Urinary bladder (tissue), 4 donors: ENCODE results near the gene BID. TPM values are rescaled to one million over a fixed set of nuclear protein-coding genes. Genes with fewer than 3 reads are reported as not detected.

Source experiments
- DNase-seq: peaks from one replicate; pipeline ENCODE4 v3.0.0-alpha.2; 2015; ENCODE audit errors: extremely low spot score
- H3K27ac ChIP-seq: one replicate; pipeline ENCODE4 v1.5.1; 2013; ENCODE audit warnings: low read depth, mild to moderate bottlenecking, moderate library complexity
- H3K36me3 ChIP-seq: one replicate; pipeline ENCODE4 v1.6.1; 2013; ENCODE audit warnings: mild to moderate bottlenecking, moderate library complexity; ENCODE audit not compliant: insufficient read depth
- H3K4me1 ChIP-seq: one replicate; pipeline ENCODE4 v1.6.1; 2013; ENCODE audit warnings: mild to moderate bottlenecking, moderate library complexity; ENCODE audit not compliant: insufficient read depth
- H3K4me3 ChIP-seq: one replicate; pipeline ENCODE4 v1.5.1; 2013; ENCODE audit warnings: low read depth, low read length
- WGBS: extraction: QIAGEN DNeasy Blood & Tissue Kit; methylation state at CpG from one replicate; pipeline ENCODE4 v1.1.7; 2013; 5-methylcytosine and 5-hydroxymethylcytosine counted together
- polyA plus RNA-seq: library from polyadenylated mRNA; stranded (reverse); fragments of 200-250 nt; gene quantifications from one replicate; pipeline ENCODE4 v1.2.3, GENCODE V29; 2013
- total RNA-seq: library from RNA; depleted of rRNA; stranded (reverse); fragments of >200 nt; gene quantifications from one replicate; pipeline ENCODE4 v1.2.3, GENCODE V29; 2014
- donor health status: healthy with polysubstance abuse.
- donor health status: healthy.

Gene BID
- total and polyA plus RNA-seq, 2 donors: 19.7 to 32.5 TPM

DNA sequence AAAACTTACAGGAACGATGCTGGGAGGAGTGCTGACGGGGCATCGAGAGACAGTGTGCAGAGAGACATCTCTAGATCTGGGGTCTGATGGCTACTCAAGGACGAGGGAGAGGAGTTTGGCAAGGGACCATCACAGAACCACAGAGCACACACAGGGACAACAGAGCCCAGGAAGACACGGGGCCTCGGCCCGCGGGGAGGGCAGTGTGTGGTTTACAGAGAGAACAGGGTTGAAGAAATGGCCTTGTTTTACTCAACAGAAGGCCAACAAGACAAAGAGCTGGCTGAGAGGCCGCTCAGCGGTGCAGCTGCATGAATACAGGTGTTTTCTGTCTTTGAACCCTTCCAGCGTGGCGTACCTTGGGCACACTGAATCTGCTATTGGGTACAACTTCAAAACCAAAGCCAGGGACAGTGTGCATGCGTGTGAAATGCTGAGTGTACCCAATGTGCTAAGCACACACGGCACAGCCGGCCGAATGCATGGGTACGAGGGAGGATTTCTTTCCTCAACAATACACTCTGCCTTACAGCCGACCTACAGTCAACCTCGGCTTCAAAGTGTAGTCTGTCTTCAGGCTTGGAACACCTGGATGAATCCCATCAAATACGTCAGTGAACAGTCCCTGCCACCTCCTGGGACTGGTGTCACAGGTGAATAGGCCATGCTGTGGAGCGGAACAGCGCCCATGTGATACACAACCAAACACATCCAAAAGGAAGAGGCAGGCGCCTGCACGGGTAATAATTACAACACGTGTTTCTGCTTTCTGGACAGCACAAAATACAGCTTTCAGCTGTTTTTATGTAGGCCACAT is 20.7 kb upstream of the BID start:
- H3K4me1 ChIP-seq: no peaks in the 10 kb centered on the region
- H3K4me3 ChIP-seq: no peak overlapping the region
- H3K36me3 ChIP-seq: peaks cover 2% of the 10 kb centered on the region
- WGBS: 89% methylated on average over 25 of the region's 25 CpGs
- DNase-seq: no peak
- H3K27ac ChIP-seq: no peak overlapping the region

DNA sequence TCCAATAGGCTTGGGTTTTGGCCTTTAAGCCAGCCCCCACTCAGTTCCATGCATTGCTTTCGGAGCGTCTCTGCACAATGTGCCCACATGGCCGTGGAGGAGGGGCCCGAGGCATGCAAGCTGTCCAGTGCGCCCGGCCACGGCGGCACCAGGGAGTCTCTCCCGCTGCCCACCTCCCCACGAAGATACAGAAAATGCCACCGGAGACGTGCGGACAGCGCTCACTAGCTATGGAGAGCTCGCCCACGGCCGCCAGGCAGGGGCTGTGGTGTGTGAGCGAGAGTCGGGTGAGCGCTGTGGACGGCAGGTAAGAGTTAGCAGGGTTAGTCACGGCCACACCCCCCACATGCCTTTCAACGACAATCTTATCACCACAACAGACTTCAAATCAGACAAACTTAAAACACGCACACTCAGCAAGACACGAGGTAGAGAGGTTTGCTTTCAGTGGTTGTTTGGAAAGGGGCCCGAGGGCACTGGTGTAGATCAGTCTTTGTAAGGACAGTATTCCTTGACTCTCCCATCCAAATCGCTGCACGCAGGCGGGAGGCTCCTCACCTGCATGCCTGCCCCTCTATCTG is 18.7 kb upstream of the BID start:
- Histone ChIP-seq H3K27ac (no peak overlapping the region), H3K4me3 (no peak overlapping the region), H3K4me1 (no peaks in the 10 kb centered on the region), H3K36me3 (peaks cover 2% of the 10 kb centered on the region)
- DNase-seq: no peak
- 83% methylated on average over 29 of the region's 29 CpGs for WGBS

DNA sequence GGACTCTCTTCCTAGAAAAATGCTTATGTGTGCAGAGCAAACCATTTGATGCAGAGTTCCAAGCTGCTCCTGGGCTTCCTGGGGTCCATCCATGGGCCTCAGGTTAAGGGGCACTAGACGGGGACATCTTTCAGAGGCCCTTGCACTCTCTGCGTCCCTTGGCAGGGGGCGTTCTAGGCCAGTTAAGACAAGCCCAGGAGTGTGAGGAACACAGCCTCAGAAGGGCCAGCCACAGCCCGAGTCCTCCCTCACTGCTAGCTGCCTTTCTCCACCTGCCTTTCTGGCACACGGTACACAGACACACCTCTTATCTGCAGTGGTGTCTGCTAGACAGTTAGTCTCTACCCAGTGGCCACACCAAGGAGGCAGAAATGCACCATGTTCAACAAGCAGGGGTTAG is 18.0 kb upstream of the BID start:
- no peaks in the 10 kb centered on the region for H3K4me1 ChIP-seq
- no peak for DNase-seq
- no peak overlapping the region for H3K4me3 ChIP-seq
- H3K27ac ChIP-seq: no peak overlapping the region
- 69% methylated on average over 5 of the region's 5 CpGs for WGBS
- peaks cover 2% of the 10 kb centered on the region for H3K36me3 ChIP-seq

DNA sequence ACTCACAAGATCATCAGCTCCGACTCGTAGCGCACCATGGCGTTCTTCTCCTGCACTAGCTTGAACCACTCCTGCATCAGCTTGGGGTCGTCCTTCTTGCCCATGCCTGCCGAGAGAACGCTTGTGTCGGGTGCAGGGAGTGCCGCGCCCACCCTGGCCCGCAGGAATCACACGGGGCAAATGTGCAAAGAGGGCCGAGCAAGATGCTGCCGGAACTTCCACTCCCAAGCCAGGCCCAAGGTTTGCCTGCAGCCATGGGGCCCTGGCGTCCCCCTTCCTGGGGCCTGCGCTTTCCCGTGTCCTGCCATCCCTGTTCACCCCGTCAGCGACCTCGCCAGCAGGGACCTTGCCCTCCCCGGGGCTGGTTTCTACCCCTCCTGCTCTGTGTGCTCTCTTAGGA is 16.9 kb upstream of the BID start:
- no peak for DNase-seq
- H3K36me3 ChIP-seq: peaks cover 2% of the 10 kb centered on the region
- no peak overlapping the region for H3K27ac ChIP-seq
- no peaks in the 10 kb centered on the region for H3K4me1 ChIP-seq
- 93% methylated on average over 21 of the region's 21 CpGs for WGBS
- no peak overlapping the region for H3K4me3 ChIP-seq

DNA sequence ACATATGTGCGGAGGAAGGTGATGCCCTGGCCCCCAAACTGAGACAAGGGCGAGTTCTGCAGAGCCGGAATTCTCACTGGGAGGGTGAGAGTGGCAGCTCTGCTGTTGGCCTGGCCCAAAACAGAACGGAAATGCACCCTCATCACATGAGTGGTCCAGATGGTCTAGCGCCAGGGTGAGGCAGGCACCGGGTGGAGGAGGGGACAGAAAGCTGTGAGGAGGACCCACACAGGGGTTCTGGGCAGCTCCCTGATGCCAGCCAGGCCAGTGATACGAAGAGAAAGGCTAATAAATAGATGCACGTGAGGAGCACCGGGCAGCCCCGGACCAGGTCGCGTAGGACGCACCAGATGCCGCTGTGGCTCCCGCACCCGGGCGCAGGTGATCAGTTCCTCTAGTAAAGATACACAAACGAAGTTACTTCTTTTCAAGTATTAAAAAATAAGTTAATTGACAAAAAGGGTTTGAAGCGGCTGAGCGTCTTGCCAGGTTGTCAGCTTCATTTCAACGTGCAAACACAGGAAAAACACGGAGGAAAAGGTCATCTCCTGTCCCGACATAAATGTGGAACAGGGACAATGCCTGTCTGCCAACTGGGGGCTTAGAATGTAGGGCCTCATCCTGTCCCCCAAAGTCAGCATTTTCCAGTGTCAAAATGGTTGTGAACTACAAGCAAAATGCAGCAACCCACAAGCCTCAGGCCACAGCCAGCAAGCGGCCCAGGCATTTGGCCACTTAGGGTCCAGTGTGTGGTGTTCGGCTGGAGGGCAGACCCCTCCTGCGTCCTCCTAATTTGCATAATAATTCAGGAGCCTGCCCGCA is 15.3 kb upstream of the BID start:
- Histone ChIP-seq H3K36me3 (peaks cover 2% of the 10 kb centered on the region), H3K4me3 (no peak overlapping the region), H3K27ac (no peak overlapping the region), H3K4me1 (no peaks in the 10 kb centered on the region)
- 91% methylated on average over 27 of the region's 27 CpGs for WGBS
- DNase-seq: no peak

DNA sequence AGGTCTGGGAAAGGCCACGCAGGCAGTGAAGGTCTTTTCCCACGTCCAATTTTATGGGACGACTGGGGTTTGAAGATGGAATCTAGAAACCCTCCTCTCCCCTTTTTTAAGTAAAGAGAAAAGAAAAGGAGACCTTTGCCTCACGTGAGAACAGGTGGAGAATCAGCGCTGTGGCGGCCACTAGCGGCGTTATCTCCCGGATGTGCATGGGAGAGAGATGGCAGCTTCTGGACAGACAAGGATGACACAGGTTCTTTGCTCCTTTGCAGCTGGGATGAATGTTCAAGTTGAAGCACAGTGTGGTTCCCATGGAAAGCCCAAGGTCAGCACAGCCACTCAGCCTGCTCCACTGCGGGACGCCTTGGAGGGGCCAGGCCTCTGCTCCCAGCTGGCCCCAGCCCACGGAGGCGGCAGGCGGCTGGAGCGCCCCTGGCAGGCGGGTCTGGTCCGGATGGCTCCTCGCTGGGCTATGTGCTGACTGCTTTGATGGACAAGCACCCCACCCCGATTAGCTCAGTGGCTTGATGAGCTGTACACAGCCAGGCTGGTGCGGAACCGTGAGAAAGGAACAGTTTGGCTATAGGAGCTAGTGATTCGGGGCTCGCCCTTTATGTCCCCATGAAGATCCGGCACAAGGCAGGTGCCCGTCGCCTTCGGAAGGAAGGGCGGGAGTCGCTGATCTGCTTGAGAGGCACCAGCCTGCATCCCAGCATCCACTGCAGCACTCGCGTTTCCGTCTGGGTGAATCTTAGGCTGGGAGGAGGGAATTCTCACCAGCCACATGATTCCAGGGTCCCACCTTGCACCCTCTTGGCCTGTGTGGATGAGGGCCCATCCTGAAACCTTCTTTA is 14.5 kb upstream of the BID start:
- H3K36me3 ChIP-seq: peaks cover 2% of the 10 kb centered on the region
- H3K27ac ChIP-seq: no peak overlapping the region
- H3K4me3 ChIP-seq: no peak overlapping the region
- H3K4me1 ChIP-seq: no peaks in the 10 kb centered on the region
- WGBS: 89% methylated on average over 32 of the region's 32 CpGs
- DNase-seq: no peak

DNA sequence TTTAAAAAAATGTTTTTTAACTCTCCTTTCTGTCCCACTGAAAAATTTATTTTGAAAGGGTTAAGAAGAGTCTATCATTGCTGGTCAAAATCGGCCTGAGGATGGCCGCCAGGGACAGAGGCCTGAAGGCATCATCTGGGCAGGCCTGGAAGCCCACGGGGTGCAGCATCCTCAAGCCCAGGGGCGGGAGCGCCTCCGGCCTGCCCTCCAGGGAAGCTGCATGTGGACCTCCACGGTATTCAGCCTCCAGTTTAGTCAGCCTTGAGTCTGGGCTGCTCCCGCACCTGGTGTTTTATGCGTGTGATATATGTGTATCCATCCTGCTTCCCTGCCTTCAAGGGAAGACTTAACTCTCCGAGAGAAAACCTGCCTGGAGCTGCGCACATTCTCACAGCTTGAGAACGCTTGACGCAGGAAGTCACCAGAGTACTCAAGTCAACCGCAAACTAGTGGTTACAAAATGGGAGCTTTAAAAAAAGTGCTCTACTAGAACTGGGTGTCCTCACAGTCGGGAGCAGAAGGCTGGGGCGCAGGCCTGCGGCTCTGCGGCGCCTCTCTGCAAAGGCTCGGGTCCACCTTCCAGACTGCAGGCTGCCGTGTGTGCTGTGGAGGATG is 13.6 kb upstream of the BID start:
- no peak for DNase-seq
- Histone ChIP-seq H3K27ac (no peak overlapping the region), H3K36me3 (peaks cover 2% of the 10 kb centered on the region), H3K4me3 (no peak overlapping the region), H3K4me1 (no peaks in the 10 kb centered on the region)
- 92% methylated on average over 21 of the region's 21 CpGs for WGBS

DNA sequence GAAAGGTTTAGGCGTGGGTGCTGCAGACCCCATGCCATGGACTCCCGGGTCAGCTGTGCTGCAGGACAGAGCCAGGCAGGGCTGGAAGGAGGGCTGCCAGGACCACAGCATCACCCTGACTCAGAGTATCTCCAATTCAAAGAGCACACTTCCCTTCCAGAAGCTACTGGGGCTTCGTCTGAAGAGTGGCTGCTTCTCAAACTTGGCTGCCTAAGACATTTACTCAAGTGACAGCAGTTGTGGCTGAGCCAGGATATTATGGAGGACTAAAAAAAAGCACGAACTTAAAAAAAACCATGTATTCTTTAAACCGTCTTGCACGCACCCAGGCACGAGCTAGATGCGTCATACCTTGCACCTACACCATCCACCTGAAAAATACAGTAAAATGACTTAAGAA is 13.0 kb upstream of the BID start:
- no peak overlapping the region for H3K27ac ChIP-seq
- no peak for DNase-seq
- 77% methylated on average over 8 of the region's 8 CpGs for WGBS
- peaks cover 2% of the 10 kb centered on the region for H3K36me3 ChIP-seq
- H3K4me3 ChIP-seq: no peak overlapping the region
- H3K4me1 ChIP-seq: no peaks in the 10 kb centered on the region

DNA sequence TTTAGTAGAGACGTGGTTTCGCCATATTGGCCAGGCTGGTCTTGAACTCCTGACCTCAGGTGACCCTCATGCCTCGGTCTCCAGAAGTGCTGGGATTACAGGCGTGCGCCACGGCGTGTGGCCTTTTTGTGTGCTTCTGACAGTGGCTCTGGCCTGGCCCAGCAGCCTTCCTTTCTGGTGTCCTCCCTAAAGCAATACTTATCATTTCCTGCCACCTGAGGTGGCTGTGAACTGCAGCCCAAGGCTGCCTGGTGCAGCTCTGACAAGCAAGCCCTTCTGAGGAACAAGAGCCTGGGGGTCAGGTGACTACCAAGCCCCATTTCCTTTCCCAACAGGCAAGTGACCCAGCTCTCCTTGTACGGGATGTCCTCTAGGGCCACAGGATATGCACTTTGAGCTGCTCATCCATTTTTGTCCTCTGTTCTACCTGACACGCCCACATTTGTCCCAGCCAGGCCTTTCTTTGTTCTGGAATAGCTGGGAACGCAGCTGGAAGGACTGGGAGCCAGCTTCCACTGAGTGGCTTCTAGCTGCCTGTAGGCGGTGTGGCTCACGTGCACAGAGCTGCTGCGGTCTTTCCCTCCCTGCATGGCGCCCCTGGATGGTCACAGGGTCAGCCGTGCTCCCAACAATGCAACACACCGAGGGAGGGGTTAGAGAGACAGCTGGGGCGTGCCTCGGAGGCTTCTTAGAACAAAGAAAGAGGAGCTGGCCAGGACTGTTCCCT is 12.3 kb upstream of the BID start:
- H3K27ac ChIP-seq: no peak overlapping the region
- 75% methylated on average over 18 of the region's 18 CpGs for WGBS
- DNase-seq: no peak
- peaks cover 2% of the 10 kb centered on the region for H3K36me3 ChIP-seq
- no peak overlapping the region for H3K4me3 ChIP-seq
- H3K4me1 ChIP-seq: no peaks in the 10 kb centered on the region

DNA sequence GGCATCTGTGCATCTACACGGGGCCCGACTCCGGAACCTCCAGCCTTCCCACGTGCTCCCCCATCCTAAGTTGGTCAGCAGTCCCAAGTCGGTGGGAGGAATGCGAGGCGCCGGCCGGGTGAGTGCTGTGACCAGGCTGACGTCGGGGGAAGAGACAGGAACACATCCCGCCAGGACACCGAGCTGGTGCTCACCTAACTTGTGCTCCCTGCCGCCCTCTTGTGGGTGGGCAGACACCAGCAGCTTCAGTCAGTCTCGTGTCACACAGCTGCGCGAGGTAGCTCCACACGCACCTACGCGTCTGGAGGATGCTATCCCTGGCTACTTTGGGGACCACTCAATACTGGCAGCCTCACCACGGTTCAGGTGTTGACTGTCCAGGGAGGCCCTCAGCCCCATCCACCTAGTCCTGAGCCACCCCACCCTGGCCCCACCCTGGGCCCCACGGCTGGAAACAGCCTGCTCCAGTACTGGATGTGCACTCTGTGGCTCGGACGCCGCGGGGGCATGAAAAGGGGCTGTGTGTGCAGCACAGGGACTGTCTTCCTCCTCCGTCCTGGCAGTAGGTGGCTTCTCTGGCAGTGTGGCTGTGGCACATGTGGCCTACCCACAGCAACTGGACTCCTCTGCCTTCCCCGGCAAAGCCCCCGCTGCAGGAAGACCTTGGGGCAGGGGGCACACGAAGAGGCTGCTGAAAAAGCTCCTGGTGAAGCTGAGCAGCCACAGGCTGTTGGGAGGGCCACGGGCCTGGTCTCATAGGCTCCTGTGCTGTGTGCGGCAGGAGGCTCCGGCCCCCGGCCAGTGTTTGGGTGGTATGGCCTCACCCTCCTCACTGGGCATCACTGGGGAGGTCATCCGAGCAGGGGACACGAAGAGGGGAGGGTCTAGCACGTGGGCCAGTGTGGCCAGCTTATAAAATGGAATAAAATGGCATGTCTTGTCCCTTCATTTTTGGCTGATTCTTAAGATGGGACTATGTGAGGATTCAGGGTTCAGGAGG is 11.2 kb upstream of the BID start:
- Histone ChIP-seq H3K4me1 (no peaks in the 10 kb centered on the region), H3K36me3 (peaks cover 2% of the 10 kb centered on the region), H3K4me3 (no peak overlapping the region), H3K27ac (no peak overlapping the region)
- DNase-seq: no peak
- WGBS: 67% methylated on average over 37 of the region's 37 CpGs

DNA sequence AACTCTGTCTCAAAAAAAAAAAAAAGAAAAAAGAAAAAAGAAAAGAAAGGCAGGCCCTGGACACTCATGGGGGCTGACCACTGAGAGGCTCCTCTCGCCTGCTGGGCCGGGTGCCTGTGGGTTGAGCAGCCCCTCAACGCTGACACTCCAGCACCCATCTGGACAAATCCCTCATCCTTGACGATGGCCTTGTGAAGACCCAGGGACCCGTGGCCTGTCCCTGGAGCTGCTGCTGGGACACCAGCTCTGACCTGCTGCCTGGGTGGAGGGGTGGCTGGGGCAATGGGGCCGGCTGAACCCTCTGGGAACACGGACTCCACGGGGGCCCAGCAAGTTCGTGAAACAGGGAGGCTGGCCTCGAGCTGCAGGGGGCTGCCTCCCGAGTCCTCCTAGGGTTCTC is 10.5 kb upstream of the BID start:
- 85% methylated on average over 11 of the region's 11 CpGs for WGBS
- Histone ChIP-seq H3K4me1 (no peaks in the 10 kb centered on the region), H3K27ac (no peak overlapping the region), H3K4me3 (no peak overlapping the region), H3K36me3 (no peaks in the 10 kb centered on the region)
- no peak for DNase-seq
